ENCODE measurements around the gene EPHA2. TPM values are rescaled to one million over a fixed set of nuclear protein-coding genes. Genes with fewer than 3 reads are reported as not detected.

EPHA2 gene
- polyA plus RNA-seq, 3 donors, result 15.4 to 20.8 (median 17.9) TPM

- DNase-seq (ENCODE audit: extremely low read depth in 1 of 11, low read depth in 9 of 11, low spot score in 4 of 11), result no peak
Observed at GRCh38 chr1:16129921-16130543, 25.8 kb downstream of the EPHA2 start.

DNA sequence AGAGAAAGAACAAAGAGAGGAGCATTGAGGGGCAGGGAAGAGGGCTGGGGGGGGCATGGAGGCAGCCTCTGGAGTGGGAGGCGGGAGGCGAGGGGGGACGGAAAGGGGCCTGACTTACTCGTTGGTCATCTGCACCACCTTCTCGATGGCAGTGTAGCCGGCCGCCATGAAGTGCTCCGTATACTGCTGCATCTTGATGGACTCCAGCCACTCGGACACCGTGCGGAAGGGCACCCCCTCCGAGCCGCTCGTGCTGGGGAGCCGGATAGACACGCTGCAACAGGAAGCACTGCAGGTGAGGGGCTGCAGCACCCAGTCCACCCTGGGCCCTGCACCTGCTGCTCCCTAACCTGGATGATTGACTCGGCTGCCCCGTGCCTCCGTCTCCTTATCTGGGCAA, 26.6 kb downstream of the EPHA2 start:
- no peak for DNase-seq (ENCODE audit: extremely low read depth in 1 of 11, low read depth in 9 of 11, low spot score in 4 of 11)

DNA sequence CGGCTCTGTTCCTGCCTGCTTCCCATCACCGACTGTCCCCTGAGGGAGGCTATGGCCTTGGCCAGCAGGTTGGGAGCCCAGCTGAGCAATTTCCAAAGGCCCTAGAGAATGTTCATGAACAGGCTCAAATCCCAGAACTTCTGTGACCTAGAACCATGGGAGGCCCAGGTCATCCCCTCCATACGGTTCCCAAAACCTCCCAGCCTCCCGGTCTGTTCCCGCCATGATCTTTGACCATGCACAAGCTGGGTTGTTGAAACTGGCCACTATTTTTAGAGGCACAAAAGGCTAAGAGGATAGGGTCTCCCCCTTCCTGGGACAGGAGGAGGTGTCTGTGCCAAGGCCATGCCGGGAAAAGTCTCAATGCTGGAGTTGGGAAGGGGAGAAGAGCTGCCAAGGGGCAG, 27.5 kb downstream of the EPHA2 start:
- DNase-seq (ENCODE audit: extremely low read depth in 1 of 11, low read depth in 9 of 11, low spot score in 4 of 11), result no peak

GRCh38 chr1:16127676-16128337, 28.1 kb downstream of the EPHA2 start:
- DNase-seq (ENCODE audit: extremely low read depth in 1 of 11, low read depth in 9 of 11, low spot score in 4 of 11), result no peak

DNA sequence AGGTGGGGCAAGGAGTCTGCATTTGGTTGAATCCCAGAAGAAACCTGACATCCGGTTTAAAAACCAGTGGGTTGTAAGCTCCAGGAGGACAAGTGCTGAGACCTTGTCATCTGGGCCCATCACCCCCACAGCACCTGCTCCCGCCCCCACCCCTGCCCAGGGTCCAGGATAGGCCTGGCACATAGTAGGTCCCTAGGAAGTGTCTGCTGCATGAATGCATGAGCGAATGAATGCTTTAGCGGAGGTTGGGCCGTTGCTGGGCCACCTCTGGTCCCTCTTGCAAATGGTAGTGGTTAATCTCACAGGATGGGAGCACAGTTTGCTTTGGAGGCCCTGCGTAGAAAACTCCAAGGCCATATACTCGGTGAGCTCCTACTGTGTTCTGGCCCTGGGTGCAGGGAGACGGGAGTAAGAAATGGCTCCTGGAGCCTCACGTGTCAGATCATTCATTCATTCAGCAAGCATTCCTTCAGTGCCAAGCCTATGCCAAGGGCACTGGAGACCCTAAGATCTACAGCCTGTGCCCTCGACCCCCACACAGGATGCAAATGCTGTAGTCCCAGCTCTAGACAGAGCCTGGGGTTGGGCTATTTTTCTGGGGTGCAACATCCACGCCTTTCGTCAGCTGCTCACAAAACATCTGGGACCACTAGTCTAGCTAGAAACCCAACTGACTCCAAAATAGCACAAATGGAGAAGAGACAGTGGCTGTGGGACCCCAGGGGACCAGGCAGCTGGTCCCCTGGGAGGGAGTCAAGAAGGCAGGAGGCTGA, 28.9 kb downstream of the EPHA2 start:
- DNase-seq (ENCODE audit: extremely low read depth in 1 of 11, low read depth in 9 of 11, low spot score in 4 of 11), result no peak

GRCh38 chr1:16126160-16126559, 29.7 kb downstream of the EPHA2 start:
- no peak for DNase-seq (ENCODE audit: extremely low read depth in 1 of 11, low read depth in 9 of 11, low spot score in 4 of 11)

- DNase-seq (ENCODE audit: extremely low read depth in 1 of 11, low read depth in 9 of 11, low spot score in 4 of 11), result no peak
Observed at GRCh38 chr1:16125483-16125882, 30.4 kb downstream of the EPHA2 start.

DNA sequence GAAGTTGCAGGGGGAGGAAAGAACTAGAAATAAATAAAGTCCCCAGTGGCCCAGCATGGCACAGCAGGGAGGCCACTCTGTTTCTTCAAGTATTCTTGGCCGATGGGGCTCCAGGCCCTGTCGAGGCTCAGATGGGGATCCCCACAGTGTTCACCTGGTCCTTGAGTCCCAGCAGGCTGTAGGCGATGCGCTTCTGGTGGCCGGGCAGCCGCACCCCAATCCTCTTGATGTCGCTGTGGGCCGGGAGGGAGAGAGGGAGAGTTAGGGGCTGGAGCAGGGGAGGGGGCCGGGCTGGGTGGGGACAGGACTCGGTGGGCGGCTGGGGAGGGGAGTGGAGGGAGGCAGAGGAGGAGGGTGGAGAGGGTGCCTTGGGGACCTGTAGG, 30.8 kb downstream of the EPHA2 start:
- no peak for DNase-seq (ENCODE audit: extremely low read depth in 1 of 11, low read depth in 9 of 11, low spot score in 4 of 11)

DNA sequence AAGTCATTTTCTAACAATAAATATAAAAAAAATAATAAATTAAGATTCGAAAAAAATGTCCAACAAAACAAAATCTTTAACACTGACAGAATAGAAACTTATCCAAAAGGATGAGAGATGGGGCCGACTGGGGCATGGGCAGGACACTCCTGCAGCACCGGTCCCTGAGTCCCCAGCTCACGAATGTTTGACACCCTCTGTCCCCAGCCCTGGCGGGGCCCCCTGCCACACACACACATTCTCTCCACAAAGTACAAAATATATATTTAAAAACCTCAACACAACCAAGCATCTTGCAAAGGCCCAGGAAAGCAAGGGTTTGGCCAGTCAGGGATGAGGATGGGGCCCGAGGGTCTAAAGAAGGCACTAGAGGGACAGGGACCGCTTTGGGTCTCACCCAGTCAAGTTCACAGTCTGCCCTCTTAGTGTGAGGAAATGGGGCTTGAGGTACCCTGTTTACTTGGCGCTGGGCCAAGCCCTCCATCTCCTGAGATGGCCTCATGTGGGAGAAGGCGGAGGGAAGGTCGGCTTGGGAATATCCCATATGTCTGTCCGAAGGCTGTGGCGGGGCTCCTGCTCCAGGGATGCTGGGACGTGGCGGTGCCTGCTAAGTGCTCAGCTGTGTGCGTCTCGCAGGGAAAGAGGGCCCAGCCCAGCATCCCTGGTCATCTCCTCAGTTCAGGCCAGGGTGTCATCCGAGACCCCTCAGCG, 31.3 kb downstream of the EPHA2 start:
- no peak for DNase-seq (ENCODE audit: extremely low read depth in 1 of 11, low read depth in 9 of 11, low spot score in 4 of 11)

DNA sequence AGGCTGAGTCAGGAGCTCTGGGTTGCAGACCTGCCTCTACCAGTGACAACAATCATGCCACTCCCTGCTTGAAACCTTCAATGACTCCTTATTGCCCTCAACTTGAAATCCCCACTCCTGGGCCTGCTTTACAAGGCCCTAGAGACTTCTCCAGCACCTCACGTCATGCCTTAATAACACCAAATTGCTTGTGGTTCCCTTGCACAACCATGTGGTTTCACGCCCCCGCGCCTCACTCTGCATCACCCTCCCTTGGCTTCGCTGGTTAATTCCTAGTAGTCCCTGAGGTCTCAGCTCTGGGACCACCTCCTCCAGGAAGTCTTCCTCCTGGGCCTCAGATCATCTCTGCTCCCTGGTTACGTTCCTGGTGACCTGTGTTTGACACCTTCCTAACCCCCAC, 33.0 kb downstream of the EPHA2 start:
- no peak for DNase-seq (ENCODE audit: extremely low read depth in 1 of 11, low read depth in 9 of 11, low spot score in 4 of 11)

DNA sequence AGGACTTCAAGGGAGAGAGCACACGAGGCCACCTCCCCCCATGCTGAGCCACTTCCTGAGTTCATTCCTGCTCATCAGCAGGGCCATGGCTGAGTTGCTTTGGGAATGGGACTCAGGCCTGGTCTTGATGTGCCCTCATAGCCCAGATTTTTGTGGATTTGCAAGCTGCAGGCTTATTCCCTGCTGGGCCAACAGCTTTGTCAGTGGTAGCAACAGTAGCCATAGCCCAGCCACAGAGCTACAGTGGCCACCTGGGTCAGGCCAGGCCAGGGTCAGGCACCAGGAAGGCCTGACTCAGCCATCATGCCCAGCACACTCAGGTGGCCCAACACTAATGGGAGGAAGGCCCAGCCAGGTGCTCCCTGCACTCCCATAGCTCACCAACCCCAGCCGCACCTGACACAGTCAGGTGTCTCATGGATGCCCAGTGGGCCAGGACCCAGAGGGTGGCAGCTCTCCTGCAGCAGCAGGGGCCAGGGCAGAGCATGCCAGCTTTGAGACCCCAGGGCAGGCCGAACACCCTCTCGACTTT, 33.5 kb downstream of the EPHA2 start:
- DNase-seq (ENCODE audit: extremely low read depth in 1 of 11, low read depth in 9 of 11, low spot score in 4 of 11), result no peak

DNA sequence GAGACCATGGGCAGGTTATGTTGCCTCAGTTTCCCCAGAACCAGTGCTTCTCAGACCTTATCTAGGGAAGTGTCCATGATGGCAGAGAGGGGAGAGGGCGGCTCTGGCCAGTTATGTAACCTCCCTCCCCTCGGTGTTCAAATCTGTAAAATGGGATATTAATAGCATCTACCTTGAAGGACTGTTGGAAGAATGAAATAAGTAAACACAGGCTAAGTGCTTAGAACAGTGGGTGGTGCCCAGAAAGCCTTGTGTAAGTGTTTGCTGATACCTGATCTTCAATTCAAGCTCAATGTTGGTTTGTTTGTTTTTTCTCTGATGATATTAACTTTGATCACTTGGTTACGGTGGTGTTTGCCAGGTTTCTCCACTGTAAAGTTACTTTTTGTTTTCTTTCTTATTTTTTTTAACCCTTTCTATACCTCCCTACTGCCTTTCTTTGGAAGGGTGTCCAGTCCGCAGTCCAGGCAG, 34.9 kb downstream of the EPHA2 start:
- DNase-seq (ENCODE audit: extremely low read depth in 1 of 11, low read depth in 9 of 11, low spot score in 4 of 11), result no peak

DNA sequence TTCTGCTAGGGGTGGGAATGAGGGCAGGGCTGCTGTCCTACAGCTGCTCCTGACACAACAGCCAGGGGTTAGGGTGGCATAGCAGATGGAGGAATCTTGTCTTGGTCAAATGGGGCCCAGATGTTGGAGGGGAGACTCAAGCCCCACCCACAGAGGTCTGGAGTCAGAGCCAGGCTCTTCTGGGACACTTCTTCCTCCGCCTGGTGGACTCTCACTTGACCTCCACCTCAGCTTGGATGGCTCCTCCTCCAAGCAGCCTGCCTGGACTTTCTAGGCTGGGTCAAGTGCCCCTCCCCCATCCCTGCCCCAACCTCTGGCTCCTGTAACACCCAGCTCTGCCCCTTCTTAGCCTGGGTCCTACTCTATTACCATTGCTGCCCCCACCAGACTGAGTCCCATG, 35.5 kb downstream of the EPHA2 start:
- DNase-seq (ENCODE audit: extremely low read depth in 1 of 11, low read depth in 9 of 11, low spot score in 4 of 11), result no peak

DNA sequence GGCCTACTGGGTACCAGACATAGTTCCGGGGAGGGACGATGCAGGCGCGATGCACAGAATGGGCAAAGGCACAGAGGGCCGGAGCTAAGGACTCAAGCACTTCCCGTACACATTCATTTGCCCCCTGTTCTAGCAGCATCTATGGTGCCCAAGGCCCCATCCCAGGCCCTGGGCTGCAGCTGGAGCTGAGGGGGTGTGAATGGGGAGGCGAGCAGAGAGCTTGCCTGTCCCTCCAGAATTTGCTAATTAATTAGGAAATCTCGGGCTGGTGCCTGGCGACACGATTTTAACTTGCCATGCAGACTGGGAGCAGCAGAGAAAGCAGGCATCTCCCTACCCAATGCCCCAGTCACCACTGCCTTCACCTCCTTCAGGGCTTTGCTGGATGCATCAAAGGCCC, 35.9 kb downstream of the EPHA2 start:
- DNase-seq (ENCODE audit: extremely low read depth in 1 of 11, low read depth in 9 of 11, low spot score in 4 of 11), result no peak

DNA sequence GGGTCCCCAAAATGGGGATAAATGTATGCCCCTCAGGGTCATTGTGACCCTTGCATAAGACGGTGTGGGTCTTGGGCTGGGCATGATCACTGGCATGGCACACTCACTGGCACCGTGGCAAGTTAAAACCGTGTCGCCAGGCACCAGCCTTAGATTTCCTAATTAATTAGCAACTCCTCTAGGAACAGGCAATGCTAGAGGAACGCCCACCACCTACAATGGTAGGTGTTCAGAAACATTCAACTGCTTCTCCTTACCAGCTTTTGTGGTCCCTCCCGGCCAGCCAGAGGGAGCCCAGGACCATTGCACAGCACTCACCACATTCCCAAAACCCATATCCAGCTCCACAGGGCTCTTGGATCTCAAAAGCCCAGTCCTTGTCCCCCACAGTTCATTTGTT, 36.4 kb downstream of the EPHA2 start:
- DNase-seq (ENCODE audit: extremely low read depth in 1 of 11, low read depth in 9 of 11, low spot score in 4 of 11), result no peak

DNA sequence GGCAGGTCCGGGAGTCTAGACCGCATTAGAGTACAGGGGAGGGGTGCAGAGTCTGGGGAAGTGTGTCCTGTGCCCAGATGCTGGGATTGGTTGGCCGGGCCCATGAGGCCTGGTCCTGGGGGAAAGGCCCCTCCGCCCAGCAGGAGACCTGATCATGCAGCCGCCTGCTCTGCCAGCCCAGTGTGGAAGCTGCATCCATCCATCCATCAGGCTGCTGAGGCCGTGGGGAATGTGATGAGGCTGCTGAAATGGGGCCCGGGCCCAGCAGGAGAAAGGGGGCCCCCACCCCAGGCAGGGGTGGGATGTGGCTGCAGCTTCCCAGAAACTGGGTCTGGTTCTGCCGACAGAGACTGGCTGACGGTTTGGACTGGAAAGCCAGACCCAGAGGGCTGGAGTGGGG, 37.2 kb downstream of the EPHA2 start:
- DNase-seq (ENCODE audit: extremely low read depth in 1 of 11, low read depth in 9 of 11, low spot score in 4 of 11), result no peak

DNA sequence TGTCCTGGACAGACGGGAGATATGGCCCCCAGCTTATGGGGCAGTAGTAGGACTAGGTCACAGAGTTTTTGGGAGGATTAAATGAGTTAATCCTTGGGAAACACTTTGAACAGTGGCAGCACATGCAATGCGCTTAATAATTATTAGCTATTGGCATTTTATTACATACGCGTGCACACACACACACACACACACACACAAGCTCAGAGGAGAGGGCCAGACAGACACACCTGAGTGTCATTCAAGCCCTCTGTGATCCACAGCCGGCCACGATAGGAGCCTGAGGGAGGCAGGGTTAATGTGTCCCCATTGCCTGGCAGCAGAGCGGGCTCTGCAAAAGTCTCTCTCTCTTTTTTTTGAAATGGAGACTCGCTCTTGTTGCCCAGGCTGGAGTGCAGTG, 37.9 kb downstream of the EPHA2 start:
- no peak for DNase-seq (ENCODE audit: extremely low read depth in 1 of 11, low read depth in 9 of 11, low spot score in 4 of 11)

- DNase-seq (ENCODE audit: extremely low read depth in 1 of 11, low read depth in 9 of 11, low spot score in 4 of 11), result no peak
Observed at GRCh38 chr1:16117369-16117768, 38.5 kb downstream of the EPHA2 start.

DNA sequence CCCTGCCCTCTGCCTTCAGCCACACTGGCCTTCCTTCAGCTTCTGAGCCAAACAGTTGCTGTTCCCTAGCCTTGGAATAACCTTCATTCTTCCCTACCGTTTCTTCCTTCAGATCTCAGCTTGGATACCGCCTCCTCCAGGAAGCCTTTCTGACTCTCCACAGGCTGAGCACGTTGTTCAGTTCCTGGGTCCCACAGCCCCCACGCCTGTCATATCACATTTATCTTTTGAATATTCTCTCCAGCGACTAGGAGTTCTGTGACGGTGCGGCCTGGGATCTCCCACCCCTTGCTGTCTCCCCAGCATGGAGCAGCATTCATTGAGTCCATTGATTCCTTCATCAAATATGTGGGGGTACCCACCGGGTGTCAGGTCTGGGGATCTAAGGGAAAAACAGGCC, 39.2 kb downstream of the EPHA2 start:
- no peak for DNase-seq (ENCODE audit: extremely low read depth in 1 of 11, low read depth in 9 of 11, low spot score in 4 of 11)

- DNase-seq (ENCODE audit: extremely low read depth in 1 of 11, low read depth in 9 of 11, low spot score in 4 of 11), result no peak
Observed at GRCh38 chr1:16116002-16116401, 39.9 kb downstream of the EPHA2 start.

All from renal cortex interstitium (tissue), 11 donors.